ENCODE data around the gene SSH2.

SSH2 gene

GRCh38 chr17:29719469-29719868 is 210.6 kb downstream of the SSH2 start:
- no peak overlapping the region for H3K27ac Mint-ChIP-seq
- peaks cover 35% of the 10 kb centered on the region for H3K36me3 Mint-ChIP-seq (ENCODE audit: low read depth)
- H3K4me1 Mint-ChIP-seq (ENCODE audit: low read depth), result peaks cover 90% of the 10 kb centered on the region
- H3K9me3 Mint-ChIP-seq, result no peaks in the 10 kb centered on the region
- H3K27me3 Mint-ChIP-seq, result no peaks in the 10 kb centered on the region
- no peak overlapping the region for H3K4me3 Mint-ChIP-seq

GRCh38 chr17:29718446-29719039 is 211.5 kb downstream of the SSH2 start:
- Mint-ChIP-seq H3K4me3 (no peak overlapping the region), H3K36me3 (ENCODE audit: low read depth) (peaks cover 35% of the 10 kb centered on the region), H3K27ac (peak overlapping the region; percentile 28), H3K4me1 (ENCODE audit: low read depth) (peaks cover 91% of the 10 kb centered on the region), H3K9me3 (no peaks in the 10 kb centered on the region), H3K27me3 (no peaks in the 10 kb centered on the region)

GRCh38 chr17:29717817-29718216 is 212.2 kb downstream of the SSH2 start:
- Mint-ChIP-seq H3K9me3 (no peaks in the 10 kb centered on the region), H3K27ac (peak overlapping the region; percentile 28), H3K4me3 (no peak overlapping the region), H3K27me3 (no peaks in the 10 kb centered on the region), H3K36me3 (ENCODE audit: low read depth) (peaks cover 38% of the 10 kb centered on the region), H3K4me1 (ENCODE audit: low read depth) (peaks cover 87% of the 10 kb centered on the region)

- no peaks in the 10 kb centered on the region for H3K9me3 Mint-ChIP-seq
- peaks cover 81% of the 10 kb centered on the region for H3K4me1 Mint-ChIP-seq (ENCODE audit: low read depth)
- peaks cover 43% of the 10 kb centered on the region for H3K36me3 Mint-ChIP-seq (ENCODE audit: low read depth)
- no peaks in the 10 kb centered on the region for H3K27me3 Mint-ChIP-seq
- H3K27ac Mint-ChIP-seq, result peak overlapping the region; percentile 36
- H3K4me3 Mint-ChIP-seq, result no peak overlapping the region
These were observed 213.5 kb downstream of the SSH2 start for GRCh38 chr17:29716566-29716965.

GRCh38 chr17:29715680-29716079 is 214.3 kb downstream of the SSH2 start:
- no peak overlapping the region for H3K27ac Mint-ChIP-seq

GRCh38 chr17:29714146-29714545 is 215.9 kb downstream of the SSH2 start:
- Mint-ChIP-seq H3K27me3 (no peaks in the 10 kb centered on the region), H3K9me3 (no peaks in the 10 kb centered on the region), H3K36me3 (ENCODE audit: low read depth) (peaks cover 46% of the 10 kb centered on the region), H3K4me1 (ENCODE audit: low read depth) (peaks cover 84% of the 10 kb centered on the region), H3K4me3 (no peak overlapping the region), H3K27ac (no peak overlapping the region)

More at GRCh38 chr17:29715680-29716079, 214.3 kb downstream of the SSH2 start:
- Mint-ChIP-seq H3K4me1 (ENCODE audit: low read depth) (peaks cover 81% of the 10 kb centered on the region), H3K27me3 (no peaks in the 10 kb centered on the region), H3K9me3 (no peaks in the 10 kb centered on the region), H3K36me3 (ENCODE audit: low read depth) (peaks cover 50% of the 10 kb centered on the region), H3K4me3 (no peak overlapping the region)

- peaks cover 82% of the 10 kb centered on the region for H3K4me1 Mint-ChIP-seq (ENCODE audit: low read depth)
- H3K36me3 Mint-ChIP-seq (ENCODE audit: low read depth), result peaks cover 43% of the 10 kb centered on the region
- H3K27ac Mint-ChIP-seq, result peak overlapping the region; percentile 46
- no peaks in the 10 kb centered on the region for H3K9me3 Mint-ChIP-seq
- H3K4me3 Mint-ChIP-seq, result no peak overlapping the region
- no peaks in the 10 kb centered on the region for H3K27me3 Mint-ChIP-seq
These were observed 216.4 kb downstream of the SSH2 start for GRCh38 chr17:29713626-29714025.

- Mint-ChIP-seq H3K4me3 (no peak overlapping the region), H3K27ac (no peak overlapping the region), H3K27me3 (no peaks in the 10 kb centered on the region), H3K9me3 (no peaks in the 10 kb centered on the region), H3K4me1 (ENCODE audit: low read depth) (peaks cover 81% of the 10 kb centered on the region), H3K36me3 (ENCODE audit: low read depth) (peaks cover 31% of the 10 kb centered on the region)
These were observed 218.2 kb downstream of the SSH2 start for GRCh38 chr17:29711588-29712385.

- Mint-ChIP-seq H3K4me3 (no peak overlapping the region), H3K36me3 (ENCODE audit: low read depth) (peaks cover 29% of the 10 kb centered on the region), H3K9me3 (no peaks in the 10 kb centered on the region), H3K27me3 (no peaks in the 10 kb centered on the region), H3K27ac (peak overlapping the region; percentile 18), H3K4me1 (ENCODE audit: low read depth) (peaks cover 79% of the 10 kb centered on the region)
These were observed 219.1 kb downstream of the SSH2 start for GRCh38 chr17:29710891-29711418.

GRCh38 chr17:29710520-29710884 is 219.5 kb downstream of the SSH2 start:
- Mint-ChIP-seq H3K9me3 (no peaks in the 10 kb centered on the region), H3K4me1 (ENCODE audit: low read depth) (peaks cover 79% of the 10 kb centered on the region), H3K27me3 (no peaks in the 10 kb centered on the region), H3K27ac (peak overlapping the region; percentile 18), H3K4me3 (no peak overlapping the region), H3K36me3 (ENCODE audit: low read depth) (peaks cover 27% of the 10 kb centered on the region)

GRCh38 chr17:29709866-29710519 is 220.0 kb downstream of the SSH2 start:
- H3K27ac Mint-ChIP-seq, result no peak overlapping the region
- peaks cover 27% of the 10 kb centered on the region for H3K36me3 Mint-ChIP-seq (ENCODE audit: low read depth)
- H3K4me1 Mint-ChIP-seq (ENCODE audit: low read depth), result peaks cover 80% of the 10 kb centered on the region
- H3K9me3 Mint-ChIP-seq, result no peaks in the 10 kb centered on the region
- H3K27me3 Mint-ChIP-seq, result no peaks in the 10 kb centered on the region
- no peak overlapping the region for H3K4me3 Mint-ChIP-seq

GRCh38 chr17:29707212-29707571 is 222.8 kb downstream of the SSH2 start:
- peak overlapping the region; percentile 80 for H3K4me3 Mint-ChIP-seq
- H3K4me1 Mint-ChIP-seq (ENCODE audit: low read depth), result peaks cover 83% of the 10 kb centered on the region
- no peaks in the 10 kb centered on the region for H3K27me3 Mint-ChIP-seq

GRCh38 chr17:29706045-29706431 is 224.0 kb downstream of the SSH2 start:
- Mint-ChIP-seq H3K27ac (peak overlapping the region; percentile 97), H3K4me3 (peak overlapping the region; percentile 80), H3K4me1 (ENCODE audit: low read depth) (peaks cover 72% of the 10 kb centered on the region), H3K36me3 (ENCODE audit: low read depth) (peaks cover 14% of the 10 kb centered on the region), H3K9me3 (no peaks in the 10 kb centered on the region), H3K27me3 (no peaks in the 10 kb centered on the region)

More at GRCh38 chr17:29707212-29707571, 222.8 kb downstream of the SSH2 start:
- peak overlapping the region; percentile 97 for H3K27ac Mint-ChIP-seq
- H3K36me3 Mint-ChIP-seq (ENCODE audit: low read depth), result peaks cover 26% of the 10 kb centered on the region
- H3K9me3 Mint-ChIP-seq, result no peaks in the 10 kb centered on the region

- peaks cover 11% of the 10 kb centered on the region for H3K36me3 Mint-ChIP-seq (ENCODE audit: low read depth)
- H3K4me1 Mint-ChIP-seq (ENCODE audit: low read depth), result peaks cover 69% of the 10 kb centered on the region
- H3K4me3 Mint-ChIP-seq, result peak overlapping the region; percentile 64
- H3K27ac Mint-ChIP-seq, result peak overlapping the region; percentile 90
- H3K27me3 Mint-ChIP-seq, result no peaks in the 10 kb centered on the region
- no peaks in the 10 kb centered on the region for H3K9me3 Mint-ChIP-seq
These were observed 224.6 kb downstream of the SSH2 start for GRCh38 chr17:29705386-29705785.

GRCh38 chr17:29699283-29699682 is 230.7 kb downstream of the SSH2 start:
- Mint-ChIP-seq H3K27me3 (no peaks in the 10 kb centered on the region), H3K36me3 (ENCODE audit: low read depth) (peaks cover 47% of the 10 kb centered on the region)

More at GRCh38 chr17:29699283-29699682, 230.7 kb downstream of the SSH2 start:
- no peaks in the 10 kb centered on the region for H3K9me3 Mint-ChIP-seq
- H3K27ac Mint-ChIP-seq, result no peak overlapping the region
- no peak overlapping the region for H3K4me3 Mint-ChIP-seq
- peaks cover 37% of the 10 kb centered on the region for H3K4me1 Mint-ChIP-seq (ENCODE audit: low read depth)

Measured in stimulated activated naive CD8-positive, alpha-beta T cell treated with anti-CD3 and anti-CD28 coated beads, Interleukin-15, Interleukin-2, amounts not matched to agents 100 ng/mL and 50 ng/mL, for 24 hours (primary cell).